C4-2B (cell line): ENCODE measurements around the gene GPD2.

Experiments used
- H3K27ac ChIP-seq: fragments of 450-650 bp; 2 replicates; pipeline ENCODE4 v1.5.1; 2017
- ZFX ChIP-seq: fragments of 450-650 bp; IDR thresholded peaks from 2 replicates; pipeline ENCODE4 v1.6.1; 2017
- TF ChIP-seq, protein P1 (sequence below): fragments of 450-650 bp; conservative IDR thresholded peaks from 2 replicates; pipeline ENCODE4 v1.5.1; 2017; ENCODE audit warnings: mild to moderate bottlenecking

GPD2 gene

DNA sequence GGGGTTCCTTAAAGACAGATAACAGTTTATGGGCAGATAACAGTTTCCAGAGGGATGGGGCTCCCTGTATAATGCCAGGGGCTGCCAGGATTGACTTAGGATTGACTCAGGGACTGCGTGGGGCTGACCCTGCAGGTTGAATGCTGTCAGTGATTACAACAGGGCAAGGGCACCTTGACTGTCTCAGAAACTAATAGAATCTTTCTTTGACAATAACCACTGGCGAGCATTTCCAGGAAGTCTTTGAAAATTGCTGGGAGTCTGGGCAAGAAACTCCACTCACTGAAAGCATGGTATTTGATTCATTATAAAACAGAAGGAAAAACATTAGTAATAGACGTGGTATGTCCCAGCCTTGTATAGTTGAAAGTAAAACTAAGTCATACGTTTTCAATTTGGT is 101.0 kb downstream of the GPD2 start:
- H3K27ac ChIP-seq = no peak overlapping the region

DNA sequence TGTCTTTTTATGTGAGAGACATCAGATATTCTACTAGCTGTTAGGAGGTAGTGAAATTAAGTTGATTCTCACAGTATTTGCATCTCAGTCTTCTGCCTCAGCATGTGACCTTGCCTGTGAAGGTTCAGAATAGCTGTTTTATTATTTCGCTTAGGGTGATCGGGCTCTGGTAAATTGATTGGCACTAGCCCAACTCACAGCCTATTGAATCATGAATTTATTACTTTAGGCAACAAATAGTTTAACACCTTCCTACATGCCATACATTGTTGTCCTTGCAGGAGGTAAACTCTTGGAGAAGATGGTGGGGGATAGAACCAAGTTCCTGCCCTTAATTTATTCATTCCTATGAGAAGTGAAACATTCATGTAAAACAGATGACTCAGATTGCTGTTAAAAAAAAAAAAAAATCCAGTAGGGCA is 101.9 kb downstream of the GPD2 start:
- TF ChIP-seq, protein P1, sequence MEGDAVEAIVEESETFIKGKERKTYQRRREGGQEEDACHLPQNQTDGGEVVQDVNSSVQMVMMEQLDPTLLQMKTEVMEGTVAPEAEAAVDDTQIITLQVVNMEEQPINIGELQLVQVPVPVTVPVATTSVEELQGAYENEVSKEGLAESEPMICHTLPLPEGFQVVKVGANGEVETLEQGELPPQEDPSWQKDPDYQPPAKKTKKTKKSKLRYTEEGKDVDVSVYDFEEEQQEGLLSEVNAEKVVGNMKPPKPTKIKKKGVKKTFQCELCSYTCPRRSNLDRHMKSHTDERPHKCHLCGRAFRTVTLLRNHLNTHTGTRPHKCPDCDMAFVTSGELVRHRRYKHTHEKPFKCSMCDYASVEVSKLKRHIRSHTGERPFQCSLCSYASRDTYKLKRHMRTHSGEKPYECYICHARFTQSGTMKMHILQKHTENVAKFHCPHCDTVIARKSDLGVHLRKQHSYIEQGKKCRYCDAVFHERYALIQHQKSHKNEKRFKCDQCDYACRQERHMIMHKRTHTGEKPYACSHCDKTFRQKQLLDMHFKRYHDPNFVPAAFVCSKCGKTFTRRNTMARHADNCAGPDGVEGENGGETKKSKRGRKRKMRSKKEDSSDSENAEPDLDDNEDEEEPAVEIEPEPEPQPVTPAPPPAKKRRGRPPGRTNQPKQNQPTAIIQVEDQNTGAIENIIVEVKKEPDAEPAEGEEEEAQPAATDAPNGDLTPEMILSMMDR = no peak
- TF ChIP-seq ZFX = no peak
- no peak overlapping the region for H3K27ac ChIP-seq

More for the DNA sequence above, 101.0 kb downstream of the GPD2 start:
- no peak for TF ChIP-seq ZFX
- TF ChIP-seq, protein P1 = no peak

DNA sequence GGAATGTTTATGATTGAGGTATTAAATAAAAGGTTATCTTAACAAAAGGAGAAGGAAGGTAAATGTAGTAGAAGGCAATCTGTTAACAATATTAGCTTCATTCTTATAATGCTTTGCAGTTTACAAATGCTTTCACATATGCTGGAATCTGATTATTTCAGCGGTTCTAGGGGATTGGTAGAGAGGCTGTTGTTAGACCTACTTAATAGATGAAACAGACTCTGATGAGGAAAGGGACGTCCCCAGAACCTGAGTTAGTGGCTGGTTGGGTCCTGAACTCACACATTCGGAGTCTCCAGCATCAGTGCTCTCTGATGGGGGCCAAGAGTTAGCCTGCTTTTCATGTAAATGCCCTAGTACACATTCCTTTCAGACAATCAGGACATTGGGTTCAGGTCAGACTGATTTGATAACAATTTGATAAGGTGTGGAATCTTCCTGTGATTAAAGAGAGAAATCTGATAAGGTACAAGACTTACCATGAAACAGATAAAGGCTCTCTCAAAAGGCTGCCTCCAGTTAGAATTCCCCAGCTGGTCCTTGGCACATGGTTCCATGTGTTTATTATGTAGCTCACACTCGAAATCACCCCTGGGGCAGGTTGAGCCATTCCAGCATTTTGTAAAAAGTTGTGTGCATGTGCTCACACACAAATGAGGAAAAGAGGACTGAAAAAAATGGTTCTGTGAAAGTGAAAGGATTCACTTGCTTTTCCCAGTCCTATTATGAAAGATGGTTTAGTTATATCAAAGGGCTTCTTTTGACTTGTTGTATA is 103.1 kb downstream of the GPD2 start:
- H3K27ac ChIP-seq = no peak overlapping the region
- TF ChIP-seq, protein P1 = no peak
- TF ChIP-seq ZFX = no peak

DNA sequence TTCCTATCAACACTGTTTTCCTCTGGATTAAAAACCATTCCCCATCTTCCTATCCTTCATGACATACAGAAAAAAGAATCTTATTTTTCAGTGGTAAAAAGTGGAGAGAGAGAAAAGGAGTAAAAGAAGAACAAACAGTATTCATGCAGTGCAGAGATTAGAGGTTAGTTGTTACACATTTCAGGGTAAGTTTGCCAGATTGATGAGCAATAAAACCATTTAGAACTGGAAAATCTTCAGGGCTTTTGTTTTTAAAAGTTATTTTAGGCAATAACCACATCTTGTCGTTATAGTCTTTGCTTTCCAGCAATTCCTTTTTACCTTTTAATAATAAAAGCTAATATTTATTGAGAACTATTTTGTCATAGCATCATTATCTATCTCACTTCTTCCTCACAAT is 104.5 kb downstream of the GPD2 start:
- no peak for TF ChIP-seq ZFX
- TF ChIP-seq, protein P1 = no peak
- no peak overlapping the region for H3K27ac ChIP-seq

DNA sequence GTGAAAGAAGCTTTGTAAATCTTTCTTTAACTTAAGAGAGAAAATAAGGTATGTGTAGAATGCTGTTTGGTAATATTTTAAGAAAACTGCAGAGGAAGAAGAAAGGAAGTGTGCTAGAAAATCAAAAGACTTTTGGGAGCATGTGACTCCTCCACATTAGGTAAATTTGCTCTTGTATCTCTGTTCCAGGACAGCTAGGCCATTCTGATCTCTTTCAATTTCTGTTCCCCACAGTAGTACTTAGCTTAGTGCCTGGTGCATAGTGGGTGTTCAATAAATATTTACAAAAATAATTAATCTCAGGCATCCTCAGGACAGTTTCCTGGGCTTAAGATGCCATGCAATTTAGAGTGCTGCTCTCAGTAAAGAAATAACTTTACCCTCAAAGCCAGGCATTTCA is 105.0 kb downstream of the GPD2 start:
- TF ChIP-seq ZFX = no peak
- TF ChIP-seq, protein P1 = no peak

DNA sequence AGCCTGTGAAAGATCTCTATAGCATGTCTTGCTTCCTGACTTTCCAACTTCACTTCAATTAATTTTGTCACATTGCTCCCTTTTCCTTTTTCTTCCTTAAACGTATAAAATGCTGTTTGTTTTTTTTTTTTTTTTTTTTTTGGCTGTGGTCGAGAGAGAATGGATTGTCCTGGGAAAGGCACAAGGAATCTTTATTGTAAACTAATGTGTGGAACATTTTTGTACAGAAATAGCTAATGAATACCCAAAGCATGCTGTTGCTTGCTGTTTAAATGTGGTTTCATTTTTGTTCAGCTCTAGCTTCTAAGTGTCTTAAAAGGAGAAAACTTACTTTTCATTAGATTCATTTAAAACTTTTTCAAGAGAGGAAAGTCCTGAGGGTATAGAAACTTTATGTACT is 105.5 kb downstream of the GPD2 start:
- no peak for TF ChIP-seq ZFX
- TF ChIP-seq, protein P1 = no peak
- no peak overlapping the region for H3K27ac ChIP-seq

More for the DNA sequence above, 105.0 kb downstream of the GPD2 start:
- H3K27ac ChIP-seq = no peak overlapping the region

DNA sequence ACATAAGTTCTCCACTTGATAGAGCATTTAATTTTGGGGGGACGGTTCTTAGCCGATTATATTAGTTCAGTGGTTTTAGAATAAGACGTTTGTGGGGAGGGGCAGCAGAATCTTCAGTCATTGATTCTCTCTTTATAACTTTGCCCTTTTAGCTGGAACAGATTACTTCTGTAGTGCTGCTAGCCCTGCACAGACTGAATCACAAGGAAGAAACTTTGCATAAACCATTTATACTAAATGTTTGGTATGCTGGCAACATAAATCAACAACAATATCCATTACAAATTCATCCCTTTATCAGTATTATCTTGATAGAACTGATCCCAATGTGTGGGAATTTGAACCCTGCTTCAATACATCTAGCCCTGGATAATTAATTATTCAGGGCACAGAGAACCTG is 112.2 kb downstream of the GPD2 start:
- no peak overlapping the region for H3K27ac ChIP-seq
- TF ChIP-seq, protein P1 = no peak
- TF ChIP-seq ZFX = no peak
